GM18508 (cell line): Measurements from ENCODE around the gene VAMP3.
"Not testable (repeated sequence)": the region's sequence is repeated elsewhere in the genome, so short reads cannot be mapped to it uniquely, and the experiment has no call there.

Experiments
- ATAC-seq: cut with Tn5 transposase; IDR thresholded peaks from one replicate; pipeline ENCODE4 v1.9.1; 2021; ENCODE audit warnings: moderate number of reproducible peaks; ENCODE audit not compliant: insufficient read depth, unreplicated experiment

Gene VAMP3

GRCh38 chr1:7761103-7761502 is 10.0 kb upstream of the VAMP3 start:
- ATAC-seq = no peak

- no peak for ATAC-seq
Observed at GRCh38 chr1:7767176-7767575, 3.9 kb upstream of the VAMP3 start.

GRCh38 chr1:7768583-7768982 is 2.5 kb upstream of the VAMP3 start:
- ATAC-seq = no peak

GRCh38 chr1:7769673-7770412 is 1.3 kb upstream of the VAMP3 start:
- no peak for ATAC-seq

GRCh38 chr1:7770669-7770996 is 463 bp upstream of the VAMP3 start:
- ATAC-seq = no peak

GRCh38 chr1:7771823-7772299 is 765 bp downstream of the VAMP3 start:
- ATAC-seq = no peak

- ATAC-seq = no peak
Observed at GRCh38 chr1:7777591-7777990, 6.5 kb downstream of the VAMP3 start.

GRCh38 chr1:7778133-7778628 is 7.1 kb downstream of the VAMP3 start:
- ATAC-seq = no peak

- ATAC-seq = no peak
Observed at GRCh38 chr1:7780976-7781375, 9.9 kb downstream of the VAMP3 start.

- ATAC-seq = no peak
Observed at GRCh38 chr1:7781501-7781900, 10.4 kb downstream of the VAMP3 start.

- ATAC-seq = no peak
Observed at GRCh38 chr1:7781923-7782495, 10.9 kb downstream of the VAMP3 start.

GRCh38 chr1:7783178-7783711 is 12.1 kb downstream of the VAMP3 start:
- ATAC-seq = no peak

- peak; percentile 56 for ATAC-seq
Observed at GRCh38 chr1:7783826-7784491, 12.9 kb downstream of the VAMP3 start, which contains the start of gene PER3. Gene PER3, plus strand, starts transcription at chr1:7784291. Its CDS starts 587 bp downstream, at chr1:7784878.

GRCh38 chr1:7784492-7785071 is 13.5 kb downstream of the VAMP3 start:
- no peak for ATAC-seq

GRCh38 chr1:7785108-7785507 is 14.0 kb downstream of the VAMP3 start:
- no peak for ATAC-seq

- ATAC-seq = no peak
Observed at GRCh38 chr1:7786795-7787194, 15.7 kb downstream of the VAMP3 start.

- ATAC-seq = no peak
Observed at GRCh38 chr1:7789828-7790227, 18.7 kb downstream of the VAMP3 start.

GRCh38 chr1:7791027-7791426 is 19.9 kb downstream of the VAMP3 start:
- ATAC-seq = not testable (repeated sequence)

- ATAC-seq = no peak
Observed at GRCh38 chr1:7795406-7795805, 24.3 kb downstream of the VAMP3 start.

GRCh38 chr1:7805460-7805859 is 34.4 kb downstream of the VAMP3 start:
- no peak for ATAC-seq
